ENCODE measurements around the gene HPS4. TPM values are rescaled to one million over a fixed set of nuclear protein-coding genes. Genes with fewer than 3 reads are reported as not detected.

The HPS4 gene
- total and polyA plus RNA-seq, 10 of the 15 experiments (the other 5 are each of a cell fraction or from before 2014, with no cell fraction given) = 11.7 to 36.7 (median 30.8) TPM

DNA sequence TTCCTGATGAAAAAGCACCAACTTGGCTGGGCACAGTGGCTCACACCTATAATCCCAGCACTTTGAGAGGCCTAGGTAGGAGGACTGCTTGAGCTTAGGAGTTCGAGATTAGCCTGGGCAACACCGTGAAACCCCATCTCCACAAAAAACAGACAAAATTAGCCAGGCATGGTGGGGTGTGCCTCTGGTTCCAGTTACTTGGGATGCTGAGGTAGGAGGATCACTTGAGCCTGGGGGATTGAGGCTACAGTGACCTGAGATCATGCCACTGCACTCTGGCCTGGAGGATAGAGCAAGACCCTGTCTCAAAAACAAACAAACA lies 3.0 kb downstream of the HPS4 start (continued):
- TF ChIP-seq, protein P1, sequence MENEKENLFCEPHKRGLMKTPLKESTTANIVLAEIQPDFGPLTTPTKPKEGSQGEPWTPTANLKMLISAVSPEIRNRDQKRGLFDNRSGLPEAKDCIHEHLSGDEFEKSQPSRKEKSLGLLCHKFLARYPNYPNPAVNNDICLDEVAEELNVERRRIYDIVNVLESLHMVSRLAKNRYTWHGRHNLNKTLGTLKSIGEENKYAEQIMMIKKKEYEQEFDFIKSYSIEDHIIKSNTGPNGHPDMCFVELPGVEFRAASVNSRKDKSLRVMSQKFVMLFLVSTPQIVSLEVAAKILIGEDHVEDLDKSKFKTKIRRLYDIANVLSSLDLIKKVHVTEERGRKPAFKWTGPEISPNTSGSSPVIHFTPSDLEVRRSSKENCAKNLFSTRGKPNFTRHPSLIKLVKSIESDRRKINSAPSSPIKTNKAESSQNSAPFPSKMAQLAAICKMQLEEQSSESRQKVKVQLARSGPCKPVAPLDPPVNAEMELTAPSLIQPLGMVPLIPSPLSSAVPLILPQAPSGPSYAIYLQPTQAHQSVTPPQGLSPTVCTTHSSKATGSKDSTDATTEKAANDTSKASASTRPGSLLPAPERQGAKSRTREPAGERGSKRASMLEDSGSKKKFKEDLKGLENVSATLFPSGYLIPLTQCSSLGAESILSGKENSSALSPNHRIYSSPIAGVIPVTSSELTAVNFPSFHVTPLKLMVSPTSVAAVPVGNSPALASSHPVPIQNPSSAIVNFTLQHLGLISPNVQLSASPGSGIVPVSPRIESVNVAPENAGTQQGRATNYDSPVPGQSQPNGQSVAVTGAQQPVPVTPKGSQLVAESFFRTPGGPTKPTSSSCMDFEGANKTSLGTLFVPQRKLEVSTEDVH (IDR thresholded peaks at IDR 0.05; ENCODE audit: low read depth, partially characterized antibody) = no peak
- no peak for TF ChIP-seq CHD2 (IDR thresholded peaks at IDR 0.05; ENCODE audit: borderline replicate concordance, low read depth, low read length)
- no peak for TF ChIP-seq MTA3 (IDR thresholded peaks at IDR 0.05; ENCODE audit: borderline replicate concordance, low read length)
- TF ChIP-seq, protein P2, sequence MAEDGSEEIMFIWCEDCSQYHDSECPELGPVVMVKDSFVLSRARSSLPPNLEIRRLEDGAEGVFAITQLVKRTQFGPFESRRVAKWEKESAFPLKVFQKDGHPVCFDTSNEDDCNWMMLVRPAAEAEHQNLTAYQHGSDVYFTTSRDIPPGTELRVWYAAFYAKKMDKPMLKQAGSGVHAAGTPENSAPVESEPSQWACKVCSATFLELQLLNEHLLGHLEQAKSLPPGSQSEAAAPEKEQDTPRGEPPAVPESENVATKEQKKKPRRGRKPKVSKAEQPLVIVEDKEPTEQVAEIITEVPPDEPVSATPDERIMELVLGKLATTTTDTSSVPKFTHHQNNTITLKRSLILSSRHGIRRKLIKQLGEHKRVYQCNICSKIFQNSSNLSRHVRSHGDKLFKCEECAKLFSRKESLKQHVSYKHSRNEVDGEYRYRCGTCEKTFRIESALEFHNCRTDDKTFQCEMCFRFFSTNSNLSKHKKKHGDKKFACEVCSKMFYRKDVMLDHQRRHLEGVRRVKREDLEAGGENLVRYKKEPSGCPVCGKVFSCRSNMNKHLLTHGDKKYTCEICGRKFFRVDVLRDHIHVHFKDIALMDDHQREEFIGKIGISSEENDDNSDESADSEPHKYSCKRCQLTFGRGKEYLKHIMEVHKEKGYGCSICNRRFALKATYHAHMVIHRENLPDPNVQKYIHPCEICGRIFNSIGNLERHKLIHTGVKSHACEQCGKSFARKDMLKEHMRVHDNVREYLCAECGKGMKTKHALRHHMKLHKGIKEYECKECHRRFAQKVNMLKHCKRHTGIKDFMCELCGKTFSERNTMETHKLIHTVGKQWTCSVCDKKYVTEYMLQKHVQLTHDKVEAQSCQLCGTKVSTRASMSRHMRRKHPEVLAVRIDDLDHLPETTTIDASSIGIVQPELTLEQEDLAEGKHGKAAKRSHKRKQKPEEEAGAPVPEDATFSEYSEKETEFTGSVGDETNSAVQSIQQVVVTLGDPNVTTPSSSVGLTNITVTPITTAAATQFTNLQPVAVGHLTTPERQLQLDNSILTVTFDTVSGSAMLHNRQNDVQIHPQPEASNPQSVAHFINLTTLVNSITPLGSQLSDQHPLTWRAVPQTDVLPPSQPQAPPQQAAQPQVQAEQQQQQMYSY (CRISPR knock-in tag; IDR thresholded peaks at IDR 0.05) = no peak

Data from GM12878 (cell line).